ENCODE measurements around the gene RNF41.
"Not testable (repeated sequence)": the region's sequence is repeated elsewhere in the genome, so short reads cannot be mapped to it uniquely, and the experiment has no call there.

The RNF41 gene

GRCh38 chr12:56221757-56222530 is at the start of gene RNF41:
Gene RNF41 (minus strand): TSS chr12:56221922. CDS start chr12:56214047, 7,875 bp downstream.
- peak; percentile 96 to 100 (median 98) for DNase-seq
- intact Hi-C loops (cut with DNase I) = loop anchor here (5.0 kb wide), 1 partner anchor 35 kb away; the partner anchor contains the start of gene ANKRD52

- intact Hi-C loops (cut with DNase I) = no loop called here
Measured at GRCh38 chr12:56271031-56271430, 49.3 kb upstream of the RNF41 start.

DNA sequence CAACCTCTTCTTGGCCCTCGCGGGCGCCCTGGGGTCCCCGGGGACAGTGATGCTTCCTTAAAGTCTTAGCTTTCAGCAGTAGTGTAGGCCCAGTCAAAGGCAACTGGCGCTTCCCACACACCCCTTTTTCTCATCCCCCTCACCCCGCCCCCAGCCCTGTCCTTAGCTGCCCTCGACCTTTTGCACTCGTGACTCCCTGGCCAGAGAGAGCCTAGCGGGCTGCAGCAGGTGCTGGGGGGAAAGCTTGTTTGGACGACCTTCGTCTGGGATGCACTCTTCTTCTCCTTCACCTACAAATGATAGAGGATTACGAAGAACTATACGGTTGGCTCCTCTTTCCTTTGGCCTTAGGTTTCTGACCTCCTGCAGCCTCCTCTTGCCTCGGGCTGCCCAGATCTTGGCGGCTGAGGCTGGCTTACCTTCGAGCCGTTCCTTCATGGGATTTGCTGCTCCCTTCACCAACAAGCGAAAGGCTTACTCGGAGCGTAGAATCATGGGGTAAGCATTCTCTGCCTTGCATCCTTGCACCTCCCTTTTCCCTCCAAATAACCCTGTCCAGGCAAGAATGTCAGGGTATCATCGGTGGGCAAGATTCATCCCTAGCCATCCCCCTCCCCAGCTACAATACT is 45.8 kb upstream of the RNF41 start:
- peak in 1 of 10 donors; percentile 40 for DNase-seq
- intact Hi-C loops (cut with DNase I) = no loop called here

More at GRCh38 chr12:56271031-56271430, 49.3 kb upstream of the RNF41 start:
- peak in 1 of 10 donors; percentile 35 for DNase-seq

- peak; percentile 80 to 98 (median 88) for DNase-seq
- intact Hi-C loops (cut with DNase I) = no loop called here
Measured at GRCh38 chr12:56266693-56267442, 45.1 kb upstream of the RNF41 start, which contains the start of gene COQ10A. Gene COQ10A (plus strand): TSS chr12:56266942. CDS start chr12:56267119, 177 bp downstream.

- peak in 1 of 10 donors; percentile 35 for DNase-seq
Measured at GRCh38 chr12:56266068-56266692, 44.5 kb upstream of the RNF41 start.

GRCh38 chr12:56262955-56263354 is 41.2 kb upstream of the RNF41 start:
- intact Hi-C loops (cut with DNase I); DNase-seq: not testable (repeated sequence)

More at GRCh38 chr12:56266068-56266692, 44.5 kb upstream of the RNF41 start:
- intact Hi-C loops (cut with DNase I) = not testable (repeated sequence)

DNA sequence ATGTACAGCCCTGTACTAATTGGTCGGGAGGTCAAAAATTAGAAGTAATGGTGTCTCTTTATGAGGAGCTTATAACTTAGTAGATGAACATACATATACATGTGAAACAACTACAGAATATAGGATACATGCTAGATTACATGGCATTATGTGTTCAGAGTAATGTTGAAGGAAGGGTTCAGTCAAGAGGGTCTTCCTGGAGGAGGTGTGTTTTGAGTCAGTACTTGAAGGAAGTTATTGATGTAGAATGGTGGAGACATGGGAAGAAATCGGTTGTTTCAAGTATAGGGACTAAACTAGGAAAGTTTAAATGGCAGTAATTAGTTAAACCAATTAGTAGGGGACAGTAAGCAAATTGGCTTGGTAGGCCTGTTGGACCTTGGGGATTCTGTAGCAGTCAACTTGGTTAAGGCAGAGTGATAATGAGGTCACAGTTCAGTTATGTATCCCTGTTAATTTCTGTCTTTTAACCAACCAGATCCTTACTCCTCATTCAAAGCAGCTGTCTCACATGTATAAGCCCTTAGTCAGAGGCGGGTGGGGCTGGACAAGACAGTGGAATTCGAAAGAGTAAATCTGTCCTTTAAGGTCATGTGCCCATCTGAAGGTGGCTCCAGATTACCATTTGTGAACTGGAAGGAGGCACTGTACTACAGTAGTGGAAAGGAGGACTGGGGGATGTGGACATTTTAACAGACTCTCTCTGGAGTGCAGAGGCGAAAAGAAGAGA is 39.9 kb upstream of the RNF41 start:
- intact Hi-C loops (cut with DNase I) = no loop called here
- no peak for DNase-seq

DNA sequence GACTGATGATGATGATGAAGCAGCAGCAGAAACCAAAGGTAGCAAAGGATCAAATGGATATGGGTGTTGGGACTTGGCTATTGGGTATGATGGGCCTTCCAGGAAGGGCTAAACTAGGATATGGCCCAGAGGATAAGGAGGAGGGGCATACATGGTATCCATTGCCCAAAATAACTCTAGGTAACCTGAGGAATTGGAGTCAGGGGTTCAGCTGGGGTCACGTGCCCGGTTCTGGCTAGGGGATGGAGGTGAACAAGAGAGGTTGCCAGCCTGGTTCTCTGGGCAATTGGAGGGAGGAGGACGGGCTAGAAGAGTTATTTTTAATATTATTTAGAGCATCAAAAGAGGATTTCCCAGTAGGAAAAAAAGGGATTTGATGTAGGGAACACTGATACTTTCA is 39.2 kb upstream of the RNF41 start:
- peak in 1 of 10 donors; percentile 25 for DNase-seq
- intact Hi-C loops (cut with DNase I) = no loop called here

- intact Hi-C loops (cut with DNase I) = no loop called here
- peak in 1 of 10 donors; percentile 59 for DNase-seq
Measured at GRCh38 chr12:56260380-56260779, 38.7 kb upstream of the RNF41 start.

GRCh38 chr12:56258820-56259183 is 37.1 kb upstream of the RNF41 start:
- no peak for DNase-seq
- intact Hi-C loops (cut with DNase I) = loop anchor here (2.0 to 5.0 kb wide), 3 partner anchors 37 to 140 kb away; partner anchors contain the start of genes NABP2, RNF41 and ZC3H10

GRCh38 chr12:56258068-56258819 is 36.5 kb upstream of the RNF41 start, which contains the start of gene ANKRD52:
Gene ANKRD52 (minus strand): TSS chr12:56258384. CDS start chr12:56258269, 115 bp downstream.
- peak; percentile 53 to 96 (median 70) for DNase-seq
- intact Hi-C loops (cut with DNase I) = loop anchor here (2.0 to 5.0 kb wide), 3 partner anchors 36 to 139 kb away; partner anchors contain the start of genes NABP2, RNF41 and ZC3H10

DNA sequence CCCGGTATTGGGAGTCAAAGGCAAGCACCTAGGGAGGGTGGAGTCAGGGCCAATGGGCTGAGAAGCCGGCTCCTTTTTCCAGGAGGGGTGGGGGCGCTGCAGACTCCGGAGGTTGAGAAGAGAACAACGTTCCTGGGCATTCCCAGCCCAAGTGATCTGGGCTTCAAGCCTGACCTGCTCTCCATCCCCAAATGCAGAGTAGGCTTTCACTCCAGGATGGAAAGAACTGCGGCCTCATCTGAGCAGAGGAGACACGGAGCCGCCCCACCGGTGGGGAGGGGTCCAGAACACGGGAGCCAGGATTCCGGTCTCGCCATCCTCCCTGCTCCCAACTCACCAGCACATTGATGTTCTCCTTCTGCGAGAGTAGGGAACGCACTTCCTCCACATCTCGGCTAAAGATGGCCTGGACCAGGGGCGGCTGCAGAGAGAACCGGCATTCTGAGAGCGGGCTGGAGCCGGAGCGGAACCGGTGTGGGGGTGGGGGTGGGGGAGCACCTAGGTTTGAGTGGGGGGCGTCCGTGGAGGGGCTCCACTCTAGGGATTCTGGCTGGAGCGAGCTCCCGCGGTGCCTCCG is 35.9 kb upstream of the RNF41 start:
- DNase-seq = peak in 4 of 10 donors; percentile 11 to 79 (median 26)
- intact Hi-C loops (cut with DNase I) = loop anchor here (2.0 to 5.0 kb wide), 3 partner anchors 35 to 139 kb away; partner anchors contain the start of genes NABP2, RNF41 and ZC3H10

GRCh38 chr12:56257071-56257470 is 35.3 kb upstream of the RNF41 start:
- peak in 1 of 10 donors; percentile 17 for DNase-seq
- intact Hi-C loops (cut with DNase I) = loop anchor here (5.0 kb wide), 1 partner anchor 35 kb away; the partner anchor contains the start of genes NABP2 and RNF41

DNA sequence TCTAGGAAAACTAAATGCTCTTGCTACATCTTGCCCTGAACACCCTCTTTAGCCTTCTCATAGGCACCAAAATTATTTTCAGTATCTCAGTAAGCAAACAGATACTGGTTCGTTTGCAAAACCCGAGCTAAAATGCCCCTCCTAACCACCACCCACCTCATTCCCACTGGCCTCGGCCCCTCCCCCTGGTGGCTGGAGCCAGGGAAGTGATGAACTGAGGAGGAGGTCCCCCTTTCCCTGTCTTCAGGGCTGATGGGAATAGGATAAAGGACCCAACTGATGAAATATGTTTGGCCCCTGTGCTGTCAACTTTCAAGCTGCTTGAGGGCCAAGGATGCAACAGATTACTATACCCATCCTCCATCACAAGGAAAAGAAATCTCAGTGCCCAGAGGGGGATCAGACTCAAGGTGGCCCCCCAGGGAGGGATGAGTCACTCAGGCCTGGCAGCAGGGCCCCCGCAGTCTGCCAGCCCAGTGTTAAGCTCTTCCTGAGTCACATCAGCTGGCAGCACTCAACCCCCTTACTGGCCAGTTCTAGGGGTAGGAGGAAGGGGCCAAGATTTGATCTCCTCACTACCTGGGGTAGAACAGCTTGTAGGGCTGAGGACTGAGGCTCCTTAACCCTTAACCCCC is 34.7 kb upstream of the RNF41 start:
- DNase-seq = peak in 1 of 10 donors; percentile 80
- intact Hi-C loops (cut with DNase I) = loop anchor here (5.0 kb wide), 1 partner anchor 34 kb away; the partner anchor contains the start of genes NABP2 and RNF41

DNA sequence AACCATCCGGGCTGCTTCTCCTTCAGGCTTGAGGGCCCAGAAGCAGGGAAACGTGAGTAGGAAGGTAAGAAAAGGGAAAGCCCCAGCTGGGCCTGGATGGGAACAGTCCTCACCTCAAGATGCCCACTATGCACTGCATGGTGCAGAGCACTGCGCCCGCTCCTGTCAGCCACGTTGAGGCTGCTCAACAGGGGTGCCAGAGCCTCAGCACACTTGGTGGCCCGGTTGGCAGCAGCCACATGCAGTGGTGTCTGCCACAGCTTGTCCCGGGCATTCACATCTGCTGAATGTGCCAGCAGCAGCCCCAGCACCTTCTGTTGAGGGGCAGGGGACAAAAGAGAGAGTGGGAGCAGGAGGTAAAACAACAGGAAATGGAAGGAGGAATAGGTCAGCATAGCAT is 33.9 kb upstream of the RNF41 start:
- peak in 1 of 10 donors; percentile 75 for DNase-seq
- intact Hi-C loops (cut with DNase I) = loop anchor here (5.0 kb wide), 1 partner anchor 33 kb away; the partner anchor contains the start of genes NABP2 and RNF41

DNA sequence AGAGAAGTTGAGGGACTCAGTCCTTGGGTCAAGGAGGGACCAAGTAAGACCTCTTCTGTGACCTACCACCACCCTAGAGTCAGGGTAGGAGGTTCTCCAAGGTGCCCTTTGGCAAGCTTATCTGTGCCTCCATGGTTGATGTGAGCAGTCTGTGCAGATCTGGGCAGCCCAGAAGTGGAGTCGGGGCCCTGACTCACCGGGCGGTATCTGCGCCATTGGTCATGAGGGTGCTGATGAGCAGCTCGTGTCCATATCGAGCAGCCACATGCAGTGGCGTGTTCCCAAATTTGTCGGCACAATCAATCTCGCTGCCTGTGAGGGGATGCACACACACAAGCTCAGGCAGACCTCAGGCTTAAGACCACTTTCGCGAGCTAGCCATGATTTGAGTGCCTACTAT is 31.4 kb upstream of the RNF41 start:
- DNase-seq = no peak
- intact Hi-C loops (cut with DNase I) = no loop called here

GRCh38 chr12:56252649-56253048 is 30.9 kb upstream of the RNF41 start:
- DNase-seq = no peak
- intact Hi-C loops (cut with DNase I) = no loop called here
